ENCODE results near the gene TBCE.

The TBCE gene

GRCh38 chr1:235417086-235417697 lies 50.0 kb downstream of the TBCE start:
- DNase-seq (ENCODE audit: low read depth), result peak; percentile 86
- TF ChIP-seq CTCF (conservative IDR thresholded peaks at IDR 0.05; ENCODE audit: control insufficient read depth, insufficient read depth, low read depth, low read length), result peak; percentile 80

GRCh38 chr1:235421751-235422150 lies 54.5 kb downstream of the TBCE start:
- H3K4me3 ChIP-seq (ENCODE audit: control insufficient read depth, low read depth, low read length), result no peak overlapping the region
- no peak for DNase-seq (ENCODE audit: low read depth)
- no peak for TF ChIP-seq CTCF (conservative IDR thresholded peaks at IDR 0.05; ENCODE audit: control insufficient read depth, insufficient read depth, low read depth, low read length)

More at GRCh38 chr1:235417086-235417697, 50.0 kb downstream of the TBCE start:
- H3K4me3 ChIP-seq (ENCODE audit: control insufficient read depth, low read depth, low read length), result no peak overlapping the region

GRCh38 chr1:235423214-235423652 lies 56.0 kb downstream of the TBCE start:
- no peak for TF ChIP-seq CTCF (conservative IDR thresholded peaks at IDR 0.05; ENCODE audit: control insufficient read depth, insufficient read depth, low read depth, low read length)
- no peak overlapping the region for H3K4me3 ChIP-seq (ENCODE audit: control insufficient read depth, low read depth, low read length)
- DNase-seq (ENCODE audit: low read depth), result no peak

- no peak for TF ChIP-seq CTCF (conservative IDR thresholded peaks at IDR 0.05; ENCODE audit: control insufficient read depth, insufficient read depth, low read depth, low read length)
- H3K4me3 ChIP-seq (ENCODE audit: control insufficient read depth, low read depth, low read length), result no peak overlapping the region
- DNase-seq (ENCODE audit: low read depth), result no peak
Measured at GRCh38 chr1:235424092-235424491, 56.9 kb downstream of the TBCE start.

- no peak for TF ChIP-seq CTCF (conservative IDR thresholded peaks at IDR 0.05; ENCODE audit: control insufficient read depth, insufficient read depth, low read depth, low read length)
- H3K4me3 ChIP-seq (ENCODE audit: control insufficient read depth, low read depth, low read length), result no peak overlapping the region
Measured at GRCh38 chr1:235425357-235425756, 58.1 kb downstream of the TBCE start.

GRCh38 chr1:235426143-235426542 lies 58.9 kb downstream of the TBCE start:
- no peak for TF ChIP-seq CTCF (conservative IDR thresholded peaks at IDR 0.05; ENCODE audit: control insufficient read depth, insufficient read depth, low read depth, low read length)
- no peak overlapping the region for H3K4me3 ChIP-seq (ENCODE audit: control insufficient read depth, low read depth, low read length)
- DNase-seq (ENCODE audit: low read depth), result no peak

More at GRCh38 chr1:235425357-235425756, 58.1 kb downstream of the TBCE start:
- no peak for DNase-seq (ENCODE audit: low read depth)

All from fibroblast of mammary gland (primary cell).